Measurements from ENCODE around the gene LDAH. TPM values are rescaled to one million over a fixed set of nuclear protein-coding genes. Genes with fewer than 3 reads are reported as not detected.

The LDAH gene
- total RNA-seq, 1 experiment from 2014 or later: 17.2 TPM

- DNase-seq (ENCODE audit: low read depth, low spot score) (no peak), ATAC-seq (no peak)
- CTCF ChIA-PET: no interaction called here
- intact Hi-C loops (cut with micrococcal nuclease; ENCODE audit: unreplicated experiment) (no loop called here), in situ Hi-C loops (cut with HindIII; ENCODE audit: low pct_unique_long_range_greater_than_20kb, low sequenced_read_pairs) (no loop called here)
- H3K9me3 ChIP-seq (ENCODE audit: control insufficient read depth, insufficient read depth, low read depth, low read length): no peaks in the 10 kb centered on the region
- no peaks in the 10 kb centered on the region for H3K27me3 ChIP-seq (ENCODE audit: control insufficient read depth, insufficient read depth, low read length)
- no TSS peak for BruUV-seq (replicated peaks)
- no peak overlapping the region for H3K27ac ChIP-seq (ENCODE audit: low read length)
- TF ChIP-seq CTCF (IDR thresholded peaks at IDR 0.05): no peak
- TF ChIP-seq REST (IDR thresholded peaks at IDR 0.05; ENCODE audit: insufficient read depth in 1 of 2, low read depth in 2 of 2, low read length in 1 of 2): no peak
- TF ChIP-seq SIN3A (IDR thresholded peaks at IDR 0.05; ENCODE audit: borderline replicate concordance, insufficient read depth, low read depth, low read length): no peak
- no peak for TF ChIP-seq TCF7L2 (IDR thresholded peaks at IDR 0.05; ENCODE audit: low read depth, low read length)
- TF ChIP-seq POLR2AphosphoS5 (IDR thresholded peaks at IDR 0.05; ENCODE audit: low read depth, low read length): no peak
- H3K36me3 ChIP-seq (ENCODE audit: control insufficient read depth, insufficient read depth, low read length): no peaks in the 10 kb centered on the region
- no peaks in the 10 kb centered on the region for H3K4me1 ChIP-seq (ENCODE audit: control insufficient read depth, insufficient read depth, low read length)
- POLR2A ChIA-PET: no interaction called here
- H3K4me3 ChIP-seq (ENCODE audit: low read depth in 2 of 2, low read length in 2 of 2): no peak overlapping the region
These were observed 126.5 kb downstream of the LDAH start for GRCh38 chr2:20696366-20696765.

GRCh38 chr2:20693317-20693716 is 129.6 kb downstream of the LDAH start:
- Histone ChIP-seq H3K27me3 (ENCODE audit: control insufficient read depth, insufficient read depth, low read length) (no peaks in the 10 kb centered on the region), H3K4me1 (ENCODE audit: control insufficient read depth, insufficient read depth, low read length) (no peaks in the 10 kb centered on the region), H3K4me3 (ENCODE audit: low read depth in 2 of 2, low read length in 2 of 2) (no peak overlapping the region), H3K27ac (ENCODE audit: low read length) (no peak overlapping the region), H3K9me3 (ENCODE audit: control insufficient read depth, insufficient read depth, low read depth, low read length) (no peaks in the 10 kb centered on the region), H3K36me3 (ENCODE audit: control insufficient read depth, insufficient read depth, low read length) (no peaks in the 10 kb centered on the region)
- no TSS peak for BruUV-seq (replicated peaks)
- ChIA-PET CTCF (no interaction called here), POLR2A (no interaction called here)
- ATAC-seq: no peak
- in situ Hi-C loops (cut with HindIII; ENCODE audit: low pct_unique_long_range_greater_than_20kb, low sequenced_read_pairs) (no loop called here), intact Hi-C loops (cut with micrococcal nuclease; ENCODE audit: unreplicated experiment) (no loop called here)
- TF ChIP-seq REST (IDR thresholded peaks at IDR 0.05; ENCODE audit: insufficient read depth in 1 of 2, low read depth in 2 of 2, low read length in 1 of 2): no peak
- TF ChIP-seq POLR2AphosphoS5 (IDR thresholded peaks at IDR 0.05; ENCODE audit: low read depth, low read length): no peak
- no peak for TF ChIP-seq CTCF (IDR thresholded peaks at IDR 0.05)
- TF ChIP-seq TCF7L2 (IDR thresholded peaks at IDR 0.05; ENCODE audit: low read depth, low read length): no peak
- no peak for DNase-seq (ENCODE audit: low read depth, low spot score)

Measured in Panc1 (cell line).